Stimulated activated CD4-positive, alpha-beta T cell treated with anti-CD3 and anti-CD28 coated beads, TNF-alpha, amount 100 ng/mL, for 48 hours (primary cell): ENCODE data around the gene SLC17A7.
"Not testable (repeated sequence)": the region's sequence is repeated elsewhere in the genome, so short reads cannot be mapped to it uniquely, and the experiment has no call there.

Source experiments
- DNase-seq, 3 donors: peaks; one replicate each; pipeline ENCODE4 v3.0.0-alpha.2; 2020; ENCODE audit warnings: low read depth in 3 of 3

Gene SLC17A7

DNA sequence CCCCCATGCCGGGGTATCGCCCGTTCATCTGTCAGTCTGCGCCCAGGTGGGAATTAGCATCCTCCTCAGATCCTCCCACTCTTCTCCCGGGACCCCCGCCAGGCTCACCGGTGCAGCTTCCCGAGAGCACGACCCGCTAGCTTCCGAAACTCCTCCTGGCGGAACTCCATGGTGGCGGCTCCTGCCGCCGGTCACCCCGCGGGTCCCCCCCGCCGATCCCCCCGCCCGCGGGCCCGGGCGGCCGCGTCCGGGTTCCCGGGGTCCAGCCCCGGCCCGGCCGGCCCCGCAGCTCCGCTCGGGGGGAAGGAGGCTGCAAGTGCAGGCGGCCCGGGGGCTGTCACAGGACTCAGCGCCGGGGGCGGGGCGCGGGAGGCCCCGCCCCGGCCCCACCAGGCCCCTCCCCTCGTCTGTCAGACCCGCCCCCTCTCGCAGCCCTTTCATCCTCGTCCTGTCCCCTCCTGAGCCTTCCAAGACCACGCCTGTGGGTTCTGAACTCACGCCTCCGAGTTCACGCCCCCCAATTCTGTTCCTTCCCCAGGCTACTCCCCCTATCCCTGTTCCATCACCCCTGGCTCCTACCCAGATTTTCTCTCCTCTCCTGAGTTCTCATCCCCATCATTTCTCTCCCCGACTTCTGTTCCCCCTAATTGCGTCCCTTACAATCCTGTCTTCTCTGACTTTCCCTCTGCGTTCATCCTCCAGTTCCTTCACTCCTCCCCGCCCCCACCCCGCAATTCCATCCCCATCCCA lies at the start of gene SLC17A7:
Gene SLC17A7 (minus strand): TSS at position 318 of the 750 bp plus-strand sequence. CDS start 148 bp downstream, at position 170.
- DNase-seq, result peak in 1 of 3 donors; percentile 41

DNA sequence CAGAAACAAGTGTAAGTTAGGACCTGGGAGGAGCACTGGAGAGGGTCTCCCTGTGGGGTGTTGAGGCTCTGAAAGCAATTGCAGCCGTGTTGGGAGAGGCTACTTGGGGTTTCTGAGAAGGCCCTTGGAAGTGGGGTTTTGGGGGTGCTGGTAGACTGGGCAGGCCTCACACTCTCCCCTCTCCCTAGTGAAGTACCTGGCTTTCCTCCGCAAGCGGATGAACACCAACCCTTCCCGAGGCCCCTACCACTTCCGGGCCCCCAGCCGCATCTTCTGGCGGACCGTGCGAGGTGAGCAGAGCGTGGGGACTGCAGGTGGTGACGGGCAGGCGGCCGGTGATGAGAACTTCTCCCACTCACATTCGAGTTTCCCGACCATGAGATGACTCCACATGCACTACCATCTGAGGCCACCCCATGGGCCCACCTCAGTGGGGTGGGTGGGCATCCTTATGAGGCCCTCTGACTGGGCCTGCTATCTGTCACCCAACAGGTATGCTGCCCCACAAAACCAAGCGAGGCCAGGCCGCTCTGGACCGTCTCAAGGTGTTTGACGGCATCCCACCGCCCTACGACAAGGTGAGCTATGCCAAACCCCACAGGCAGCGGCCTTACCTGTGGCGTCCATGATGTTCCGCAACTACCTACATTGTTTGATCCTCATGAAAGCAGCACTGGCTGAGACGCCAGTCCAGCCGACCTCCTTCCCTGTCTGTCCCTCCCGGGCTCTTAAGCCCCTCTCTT lies 49.1 kb upstream of the SLC17A7 start:
- DNase-seq, result no peak

GRCh38 chr19:49489601-49490167 lies 48.4 kb upstream of the SLC17A7 start:
- no peak for DNase-seq

GRCh38 chr19:49488863-49489537 lies 47.7 kb upstream of the SLC17A7 start:
- DNase-seq, result no peak

- DNase-seq, result no peak
Measured at GRCh38 chr19:49488046-49488862, 46.9 kb upstream of the SLC17A7 start.

DNA sequence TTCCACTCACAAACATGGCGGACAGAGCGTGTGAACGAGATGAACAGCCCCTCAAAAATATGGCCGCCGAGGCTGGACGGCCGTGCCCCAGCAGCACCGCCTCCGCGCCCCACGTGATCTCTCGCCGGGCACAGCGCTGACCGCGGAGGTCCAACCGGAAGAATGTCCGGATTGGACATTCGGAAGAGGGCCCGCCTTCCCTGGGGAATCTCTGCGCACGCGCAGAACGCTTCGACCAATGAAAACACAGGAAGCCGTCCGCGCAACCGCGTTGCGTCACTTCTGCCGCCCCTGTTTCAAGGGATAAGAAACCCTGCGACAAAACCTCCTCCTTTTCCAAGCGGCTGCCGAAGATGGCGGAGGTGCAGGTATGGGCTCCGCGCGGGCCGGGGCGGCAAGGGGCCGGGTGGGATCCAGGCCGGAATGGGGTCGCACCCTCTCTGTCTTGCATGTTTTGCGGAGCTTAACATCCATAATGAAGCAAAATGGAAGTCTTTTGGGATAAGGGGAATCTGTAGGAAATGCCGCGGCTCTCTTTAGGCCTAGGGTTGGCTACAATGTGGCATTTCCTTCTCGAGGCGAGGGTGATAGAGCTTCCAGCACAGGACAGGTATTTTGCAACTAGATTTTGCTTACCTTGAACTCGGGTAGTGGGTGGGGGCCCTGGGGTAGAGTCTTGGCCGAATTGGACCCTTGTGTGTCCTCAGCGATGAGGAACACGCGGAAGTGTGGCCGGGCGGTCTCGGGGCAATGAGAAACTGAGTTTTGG lies 46.1 kb upstream of the SLC17A7 start, which contains the start of gene RPL13A:
Gene RPL13A (plus strand): TSS at position 332 of the 769 bp plus-strand sequence. CDS start 22 bp downstream, at position 354.
- DNase-seq, result peak; percentile 99 to 100 (median 100)

- no peak for DNase-seq
Measured at GRCh38 chr19:49486710-49487276, 45.5 kb upstream of the SLC17A7 start.

DNA sequence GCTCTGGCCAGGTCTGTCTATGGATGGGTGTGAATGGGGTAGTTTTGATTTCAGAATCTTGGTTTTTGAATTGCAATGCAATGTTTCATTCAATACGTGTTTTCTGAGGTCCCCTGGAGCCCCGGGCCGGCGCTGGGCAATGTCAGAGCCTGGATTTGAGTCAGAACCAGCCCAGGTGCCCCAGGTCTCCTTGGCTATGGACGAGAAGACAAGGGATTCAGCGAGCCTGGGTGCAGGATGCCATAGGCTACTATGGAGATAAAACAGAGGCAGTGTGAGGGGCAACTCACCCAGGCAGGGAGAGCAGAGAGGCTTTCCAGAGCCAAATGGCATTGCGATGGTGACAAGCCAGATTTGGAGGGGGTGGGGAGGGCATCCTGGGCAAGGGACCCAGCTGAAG lies 44.9 kb upstream of the SLC17A7 start:
- DNase-seq, result no peak

DNA sequence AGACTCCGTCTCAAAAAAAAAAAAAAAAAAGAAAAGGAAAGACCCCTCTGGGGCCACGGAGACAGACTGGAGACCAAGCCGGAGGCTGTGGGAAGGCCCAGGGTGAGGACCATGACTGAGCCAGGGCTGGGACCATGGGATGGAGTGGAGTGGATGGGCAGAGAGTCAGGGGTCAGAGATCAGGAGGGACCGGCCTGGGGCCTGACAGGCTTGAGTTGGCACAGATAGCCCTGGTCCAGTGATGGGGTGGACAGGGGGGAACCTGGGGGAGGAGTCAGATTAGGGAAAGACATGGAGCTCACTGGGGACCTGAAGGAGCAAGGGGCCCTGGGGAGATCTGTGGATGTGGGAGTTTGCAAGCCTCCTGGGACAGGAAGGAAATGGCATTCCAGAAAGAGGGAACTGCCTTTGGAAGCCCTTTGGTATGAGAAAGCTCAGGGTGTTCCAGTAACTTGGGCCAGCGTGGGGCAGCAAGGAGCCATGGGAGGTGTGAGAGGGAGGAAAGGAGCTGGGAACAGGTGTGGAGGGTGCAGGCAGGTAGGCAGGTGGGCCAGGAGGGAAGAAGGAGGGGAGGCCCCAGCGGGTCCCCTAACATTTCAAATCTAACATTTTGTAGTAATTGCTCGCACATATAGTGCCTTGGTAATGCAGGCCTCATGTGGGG lies 39.8 kb upstream of the SLC17A7 start:
- no peak for DNase-seq

GRCh38 chr19:49479975-49480628 lies 38.8 kb upstream of the SLC17A7 start:
- no peak for DNase-seq

- peak in 2 of 3 donors; percentile 75 to 83 for DNase-seq
Measured at GRCh38 chr19:49475995-49476880, 34.9 kb upstream of the SLC17A7 start.

GRCh38 chr19:49475191-49475917 lies 34.0 kb upstream of the SLC17A7 start:
- DNase-seq, result no peak

- no peak for DNase-seq
Measured at GRCh38 chr19:49474542-49474924, 33.2 kb upstream of the SLC17A7 start.

DNA sequence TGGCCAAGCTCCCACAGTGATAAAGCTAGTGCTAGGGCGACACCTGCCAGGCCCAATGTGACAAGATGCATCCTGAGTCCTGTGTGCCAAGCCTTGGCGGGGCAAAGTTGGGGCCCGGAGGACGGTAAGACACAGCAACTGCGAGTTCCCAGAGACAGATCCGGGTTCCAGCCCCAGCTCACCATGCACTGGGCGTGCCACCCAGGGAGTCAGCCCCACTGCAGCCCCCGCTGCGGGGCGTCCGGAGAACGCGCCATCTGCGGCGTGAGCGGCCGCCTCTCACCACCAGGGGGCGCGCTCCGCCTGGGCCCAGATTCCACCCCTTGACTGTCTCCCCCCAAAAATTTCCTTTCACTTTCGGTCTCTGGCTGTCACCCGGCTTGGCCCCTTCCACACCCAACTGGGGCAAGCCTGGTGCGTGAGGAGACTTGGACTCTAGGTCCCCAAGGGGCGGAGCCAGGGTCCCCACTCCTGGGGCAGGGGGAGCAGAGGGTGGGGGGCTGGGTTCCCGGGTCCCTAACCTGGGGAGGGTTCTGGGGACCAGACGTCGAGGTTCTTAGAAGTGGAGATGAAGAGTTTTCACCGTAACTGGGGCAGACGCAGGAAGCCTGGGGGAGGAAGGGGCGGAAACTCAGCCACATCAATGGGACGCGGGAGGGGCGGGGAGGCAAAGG lies 32.7 kb upstream of the SLC17A7 start, which contains the start of gene FLT3LG:
Gene FLT3LG (plus strand): TSS at position 348 of the 674 bp plus-strand sequence. CDS start 425 bp downstream, outside the sequence.
- DNase-seq, result peak; percentile 77 to 86 (median 80)

DNA sequence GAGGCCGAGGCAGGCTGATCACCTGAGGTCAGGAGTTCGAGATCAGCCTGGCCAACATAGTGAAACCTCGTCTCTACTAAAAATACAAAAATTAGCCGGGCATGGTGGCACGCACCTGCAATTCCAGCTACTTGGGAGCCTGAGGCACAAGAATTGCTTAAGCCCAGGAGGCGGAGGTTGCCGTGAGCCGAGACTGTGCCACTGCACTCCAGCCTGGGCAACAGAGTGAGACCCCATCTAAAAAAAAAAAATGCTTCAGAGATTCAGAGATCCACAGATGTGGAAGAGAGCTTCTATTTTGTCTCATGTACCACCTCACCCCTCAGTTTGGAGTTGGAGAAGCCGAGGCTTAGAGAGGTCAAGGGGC lies 32.2 kb upstream of the SLC17A7 start:
- not testable (repeated sequence) for DNase-seq

DNA sequence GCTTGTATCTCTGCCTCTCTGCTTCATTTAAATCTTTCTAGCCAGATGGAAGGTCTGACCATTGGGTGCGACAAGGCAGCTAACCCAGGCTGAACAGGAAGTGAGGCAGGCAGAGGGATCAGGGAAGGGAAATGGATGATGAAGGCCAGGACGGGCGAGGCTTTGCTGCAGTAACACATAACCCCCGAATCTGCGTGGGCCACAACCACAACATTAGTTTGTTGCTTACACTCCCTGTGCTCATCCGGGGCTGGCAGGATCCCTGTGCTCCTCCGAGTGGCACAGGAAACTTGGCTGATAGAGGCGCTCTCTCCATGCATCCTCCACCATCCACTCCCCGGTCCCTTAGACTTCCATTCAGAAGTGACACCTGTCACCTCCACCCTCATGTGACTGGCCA lies 31.6 kb upstream of the SLC17A7 start:
- no peak for DNase-seq

DNA sequence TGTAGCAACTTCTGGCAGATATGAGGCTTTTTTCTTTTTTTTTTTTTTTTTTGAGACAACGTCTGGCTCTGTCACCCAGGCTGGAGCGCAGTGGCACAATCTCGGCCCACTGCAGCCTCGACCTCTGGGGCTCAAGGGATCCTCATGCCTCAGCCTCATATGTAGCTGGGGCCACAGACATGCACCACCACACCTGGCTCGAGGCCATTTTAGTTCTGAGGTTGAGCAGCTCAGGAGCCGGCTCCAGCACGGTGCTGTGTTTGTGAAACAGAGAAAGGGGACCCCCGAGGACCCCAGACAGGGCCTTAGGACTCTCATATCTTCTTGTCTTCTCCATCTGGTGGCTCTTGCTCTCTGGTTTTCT lies 29.3 kb upstream of the SLC17A7 start:
- DNase-seq, result no peak
